K562 (cell line): ENCODE measurements around the gene TPRG1L. TPM values are rescaled to one million over a fixed set of nuclear protein-coding genes. Genes with fewer than 3 reads are reported as not detected.
A peak's percentile ranks its signal among the peaks of the same experiment; 100 is the strongest.

ENCODE experiments used
- ATAC-seq: fragments of 200-7000 bp; cut with Tn5 transposase; 3 replicates; pipeline ENCODE4 v1.9.1; 2020; ENCODE audit warnings: moderate library complexity
- BruUV-seq: library from RNA; stranded (reverse); fragments of 400-500 nt; replicated peaks from 2 replicates; lab custom pipeline; 2021; lab: Mats Ljungman, UMichigan
- CTCF ChIA-PET: fragments of 300-600 bp; formaldehyde crosslinking; extraction: SDS; loops from one replicate; lab custom pipeline; 2021; ENCODE audit warnings: low intra/inter-chr PET ratio; lab: Yijun Ruan, JAX
- POLR2A ChIA-PET: fragments of 300-600, 350-650 bp; sonication (Branson Sonifier 250); formaldehyde crosslinking; extraction: SDS; loops from one replicate; lab custom pipeline; 2021; ENCODE audit warnings: antibody characterized with exemption, inconsistent platforms; lab: Yijun Ruan, JAX
- DNase-seq, 4 experiments: peaks; one replicate each; pipeline versions ENCODE4 v3.0.0 to v3.0.0-alpha.2; 2011 to 2018; ENCODE audit warnings: low spot score in 3 of 4, mixed read lengths in 3 of 4; ENCODE audit errors: extremely low read depth in 1 of 4
- FAIRE-seq: peaks from 2 replicates; lab custom pipeline; 2011; peaks lifted over from hg19 to GRCh38; lab: Jason Lieb, UNC
- H2AFZ ChIP-seq: 2 replicates; pipeline ENCODE4 v1.6.0; 2011; ENCODE audit warnings: low read depth, low read length, control low read depth, inconsistent platforms
- H3K27ac ChIP-seq: fragments of 200-600 bp; 3 replicates; pipeline ENCODE4 v1.8.0; 2011; ENCODE audit warnings: low read depth, mild to moderate bottlenecking, control low read depth, inconsistent platforms, low read length, moderate library complexity, mixed read lengths; ENCODE audit errors: extremely low read depth
- H3K27me3 ChIP-seq, 2 experiments: fragments of 300-600 bp in 1 of 2; 2 replicates in 1 of 2; 3 replicates in 1 of 2; pipeline versions ENCODE4 v1.6.0 to v1.8.0; 2011; ENCODE audit warnings: inconsistent platforms in 2 of 2, low read length in 2 of 2, mild to moderate bottlenecking in 1 of 2, mixed read lengths in 1 of 2, moderate library complexity in 1 of 2; ENCODE audit not compliant: control insufficient read depth in 2 of 2, insufficient read depth in 2 of 2
- H3K36me3 ChIP-seq: fragments of 300-600 bp; 3 replicates; pipeline ENCODE4 v1.8.0; 2011; ENCODE audit warnings: mild to moderate bottlenecking, low read length, inconsistent platforms; ENCODE audit not compliant: control insufficient read depth, insufficient read depth
- H3K4me1 ChIP-seq, 2 experiments: fragments of 200-600 bp in 1 of 2; replicated peaks in 1 of 2; 2 replicates in 1 of 2; 3 replicates in 1 of 2; pipeline versions ENCODE4 v1.5.1 to v1.8.0; 2011; ENCODE audit warnings: inconsistent platforms in 2 of 2, low read length in 2 of 2, mild to moderate bottlenecking in 1 of 2, mixed read lengths in 1 of 2, moderate library complexity in 1 of 2; ENCODE audit not compliant: control insufficient read depth in 2 of 2, insufficient read depth in 2 of 2
- H3K4me2 ChIP-seq: 2 replicates; pipeline ENCODE4 v1.6.1; 2011; ENCODE audit warnings: low read length, control low read depth, inconsistent platforms, mixed read lengths; ENCODE audit not compliant: insufficient read depth
- H3K4me3 ChIP-seq: fragments of 200-600 bp; sonication (generic), shearing (Covaris generic); 2 replicates; pipeline ENCODE4 v1.5.1; 2016; ENCODE audit warnings: control low read depth, inconsistent platforms
- H3K79me2 ChIP-seq: fragments of 200-600 bp; 3 replicates; pipeline ENCODE4 v1.8.0; 2011; ENCODE audit warnings: low read length, inconsistent platforms; ENCODE audit not compliant: control insufficient read depth, insufficient read depth
- H3K9ac ChIP-seq, 2 experiments: 2 replicates each; pipeline versions ENCODE4 v1.6.0 to v1.6.1; 2011; ENCODE audit warnings: low read depth in 2 of 2, low read length in 2 of 2, control low read depth in 1 of 2, inconsistent platforms in 1 of 2, mild to moderate bottlenecking in 1 of 2, mixed read lengths in 1 of 2; ENCODE audit not compliant: insufficient read depth in 1 of 2
- H3K9me1 ChIP-seq: one replicate; pipeline ENCODE4 v1.6.0; 2011; ENCODE audit warnings: inconsistent platforms, mild to moderate bottlenecking, low read length, moderate library complexity; ENCODE audit not compliant: control insufficient read depth, insufficient read depth
- H3K9me3 ChIP-seq: replicated peaks from 2 replicates; pipeline ENCODE4 v1.5.1; 2011; ENCODE audit warnings: low read depth, low read length, inconsistent platforms; ENCODE audit not compliant: control insufficient read depth, insufficient read depth
- H4K20me1 ChIP-seq: replicated peaks from 2 replicates; pipeline ENCODE4 v1.6.1; 2011; ENCODE audit warnings: low read length, inconsistent platforms, mixed read lengths; ENCODE audit not compliant: control insufficient read depth, insufficient read depth
- ARID1B ChIP-seq: fragments of 450-650 bp; IDR thresholded peaks from 2 replicates; pipeline ENCODE4 v1.6.1; 2016; ENCODE audit warnings: antibody characterized with exemption, mild to moderate bottlenecking, inconsistent platforms
- CBFA2T2 ChIP-seq: fragments of 450-650 bp; conservative IDR thresholded peaks from 2 replicates; pipeline ENCODE4 v1.6.1; 2017; ENCODE audit warnings: mild to moderate bottlenecking
- CBFA2T3 ChIP-seq: fragments of 450-650 bp; IDR thresholded peaks from 2 replicates; pipeline ENCODE4 v1.6.1; 2017
- EP300 ChIP-seq: IDR thresholded peaks from 2 replicates; pipeline ENCODE4 v1.6.1; 2012; ENCODE audit warnings: low read length, improper control_type of control experiment
- FOXK2 ChIP-seq, 2 experiments: fragments of 450-650 bp; IDR thresholded peaks in 1 of 2; conservative IDR thresholded peaks in 1 of 2; 2 replicates each; pipeline ENCODE4 v1.6.1; 2016; ENCODE audit warnings: low read depth in 2 of 2, mild to moderate bottlenecking in 1 of 2
- KHSRP ChIP-seq: fragments of 450-650 bp; IDR thresholded peaks from 2 replicates; pipeline ENCODE4 v1.6.1; 2017
- NCOR1 ChIP-seq: fragments of 450-650 bp; IDR thresholded peaks from 2 replicates; pipeline ENCODE4 v1.6.1; 2016; ENCODE audit warnings: mild to moderate bottlenecking, moderate library complexity
- POLR2AphosphoS5 ChIP-seq: IDR thresholded peaks from 2 replicates; pipeline ENCODE4 v1.6.1; 2011; ENCODE audit warnings: mild to moderate bottlenecking, low read depth, low read length, moderate library complexity; ENCODE audit not compliant: control insufficient read depth, insufficient read depth
- TCF3 ChIP-seq: sonication (generic); formaldehyde crosslinking; IDR thresholded peaks from 2 replicates; pipeline ENCODE4 v1.4.0; 2020; ENCODE audit warnings: mild to moderate bottlenecking, missing genetic modification reagents
- TEAD4 ChIP-seq, 2 experiments: sonication (generic) in 1 of 2; formaldehyde crosslinking in 1 of 2; IDR thresholded peaks; 2 replicates each; pipeline versions ENCODE4 v1.6.1 to v1.8.0; 2012 to 2022; ENCODE audit warnings: borderline replicate concordance in 1 of 2, inconsistent platforms in 1 of 2, low read length in 1 of 2, mild to moderate bottlenecking in 1 of 2, missing genetic modification reagents in 1 of 2
- TOE1 ChIP-seq, 2 experiments: fragments of 450-650 bp in 1 of 2; sonication (generic) in 1 of 2; formaldehyde crosslinking in 1 of 2; IDR thresholded peaks; 2 replicates each; pipeline versions ENCODE4 v1.7.1 to v1.8.0; 2016 to 2022; ENCODE audit warnings: borderline replicate concordance in 2 of 2, mild to moderate bottlenecking in 2 of 2, antibody characterized with exemption in 1 of 2, inconsistent platforms in 1 of 2, low read depth in 1 of 2, missing genetic modification reagents in 1 of 2, moderate library complexity in 1 of 2
- ZFX ChIP-seq: sonication (generic); formaldehyde crosslinking; IDR thresholded peaks from 2 replicates; pipeline ENCODE4 v1.8.0; 2022; ENCODE audit warnings: mild to moderate bottlenecking, missing genetic modification reagents, moderate library complexity
- ZNF551 ChIP-seq: fragments of 250-450 bp; sonication (Bioruptor Pico); IDR thresholded peaks from 2 replicates; pipeline ENCODE4 v1.5.0; 2021; ENCODE audit warnings: mild to moderate bottlenecking, moderate library complexity
- WGBS: fragments of 100-300 bp; shearing (Covaris generic); methylation state at CpG from one replicate; pipeline ENCODE4 v1.1.6; 2016; ENCODE audit warnings: low coverage, mixed read lengths; ENCODE audit not compliant: insufficient coverage; ENCODE audit errors: missing lambda C conversion rate; 5-methylcytosine and 5-hydroxymethylcytosine counted together
- in situ Hi-C: fragments of 300-500 bp; cut with MboI; formaldehyde crosslinking; loops from 4 replicates; pipeline ENCODE4 v1.15.0; 2018; ENCODE audit warnings: inconsistent platforms, mixed read lengths
- intact Hi-C: fragments of 100-400 bp; cut with micrococcal nuclease; formaldehyde crosslinking; loops from 2 replicates; pipeline ENCODE4 v1.14.2; 2022
- polyA plus RNA-seq, 8 experiments: library from polyadenylated mRNA; depleted of rRNA in 4 of 8; stranded (reverse) in 5 of 8; unstranded in 3 of 8; fragments of >200 nt; fragmentation: Nextera tagmentation in 2 of 8; fragmentation: Illumina TruSeq in 1 of 8; extraction: Ambion mirVana in 2 of 8; extraction: Trizol in 1 of 8; gene quantifications; 2 replicates each; pipeline versions ENCODE4 v1.2.1 to v1.2.3, GENCODE V29; 2011 to 2014; ENCODE audit warnings: inconsistent platforms in 1 of 8, missing spikeins in 1 of 8
- total RNA-seq, 7 experiments: library from RNA; depleted of rRNA in 6 of 7; stranded (reverse); fragments of >200 nt in 6 of 7; fragmentation: Illumina TruSeq in 2 of 7; extraction: Trizol in 2 of 7; gene quantifications; 2 replicates each; pipeline versions ENCODE4 v1.2.1 to v1.2.3, GENCODE V29; 2011 to 2021; ENCODE audit warnings: low replicate concordance in 1 of 7
- TF ChIP-seq, protein P1 (sequence below): sonication (generic); formaldehyde crosslinking; IDR thresholded peaks from 2 replicates; pipeline ENCODE4 v1.8.0; 2022; ENCODE audit warnings: missing genetic modification reagents, mild to moderate bottlenecking, moderate library complexity, borderline replicate concordance
- TF ChIP-seq, protein P2 (sequence below): fragments of 250-450 bp; sonication (Bioruptor Pico); IDR thresholded peaks from 2 replicates; pipeline ENCODE4 v1.8.0; 2021; ENCODE audit warnings: moderate library complexity, mild to moderate bottlenecking, inconsistent platforms
- TF ChIP-seq, protein P3 (sequence below), 2 experiments: IDR thresholded peaks; 2 replicates each; pipeline ENCODE4 v1.6.1; 2012; ENCODE audit warnings: improper control_type of control experiment in 2 of 2, low read depth in 2 of 2, low read length in 2 of 2, borderline replicate concordance in 1 of 2

The TPRG1L gene
- total and polyA plus RNA-seq, 9 of the 15 experiments (the other 6 are each of a cell fraction or from before 2014, with no cell fraction given) = 1.6 to 11.0 (median 6.2) TPM

DNA sequence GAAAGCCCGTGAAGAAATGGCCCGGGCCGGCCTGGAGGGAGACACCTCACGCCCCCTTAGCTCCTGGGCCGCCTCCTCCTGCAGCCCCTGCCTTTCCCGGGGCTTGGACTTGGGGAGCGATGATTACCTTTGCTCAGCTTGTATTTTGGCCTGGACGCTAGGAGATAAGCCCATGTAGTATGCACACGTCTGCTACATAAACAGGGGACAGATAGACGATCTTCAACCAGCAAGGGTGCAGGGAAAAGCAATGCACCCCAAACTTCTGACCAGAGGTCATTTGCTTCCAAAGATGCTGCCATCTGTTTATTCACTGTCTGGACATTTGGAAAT, 28.4 kb downstream of the TPRG1L start:
- 5% methylated on average over 10 of the region's 10 CpGs for WGBS
- H3K9me3 ChIP-seq = no peaks in the 10 kb centered on the region
- peak; percentile 58 for FAIRE-seq
- H3K27ac ChIP-seq = no peak overlapping the region
- intact Hi-C loops (no loop called here), in situ Hi-C loops (no loop called here)
- H3K4me3 ChIP-seq = peak overlapping the region; percentile 47; the same call in 1 of the 2 replicates
- 0 out of 2 replicates have a peak overlapping the region, but pooled peaks have one; percentile 77 for H2AFZ ChIP-seq
- no peaks in the 10 kb centered on the region for H3K9me1 ChIP-seq
- H3K79me2 ChIP-seq = peaks cover 11% of the 10 kb centered on the region
- H3K4me2 ChIP-seq = peak overlapping the region; percentile 71
- H4K20me1 ChIP-seq = peaks cover 3% of the 10 kb centered on the region
- TF ChIP-seq TEAD4 (IDR thresholded peaks at IDR 0.05; ENCODE audit: low read length) (peak; percentile 17; the same call in 1 of the 2 replicates), TEAD4 (CRISPR knock-in tag; IDR thresholded peaks at IDR 0.05; ENCODE audit: borderline replicate concordance) (no peak), CBFA2T3 (peak; percentile 72), FOXK2 (conservative IDR thresholded peaks at IDR 0.05 in 1 of 2, IDR thresholded peaks at IDR 0.05 in 1 of 2; ENCODE audit: low read depth in 2 of 2) (0 out of 4 replicates have a peak, but pooled peaks of 1 of the 2 experiments have one; percentile 42), ARID1B (peak; percentile 52), ZFX (CRISPR knock-in tag) (peak; percentile 3; the same call in 1 of the 2 replicates), POLR2AphosphoS5 (peak; percentile 23; the same call in 1 of the 2 replicates), TCF3 (CRISPR knock-in tag) (peak; percentile 50), TOE1 (IDR thresholded peaks at IDR 0.05; ENCODE audit: borderline replicate concordance) (no peak), TOE1 (CRISPR knock-in tag; IDR thresholded peaks at IDR 0.05; ENCODE audit: borderline replicate concordance, low read depth) (no peak), ZNF551 (CRISPR knock-in tag) (no peak), EP300 (peak; percentile 16; the same call in 1 of the 2 replicates), NCOR1 (peak; percentile 10; the same call in 1 of the 2 replicates), KHSRP (no peak), CBFA2T2 (peak; percentile 41; the same call in 1 of the 2 replicates)
- TF ChIP-seq, protein P1, sequence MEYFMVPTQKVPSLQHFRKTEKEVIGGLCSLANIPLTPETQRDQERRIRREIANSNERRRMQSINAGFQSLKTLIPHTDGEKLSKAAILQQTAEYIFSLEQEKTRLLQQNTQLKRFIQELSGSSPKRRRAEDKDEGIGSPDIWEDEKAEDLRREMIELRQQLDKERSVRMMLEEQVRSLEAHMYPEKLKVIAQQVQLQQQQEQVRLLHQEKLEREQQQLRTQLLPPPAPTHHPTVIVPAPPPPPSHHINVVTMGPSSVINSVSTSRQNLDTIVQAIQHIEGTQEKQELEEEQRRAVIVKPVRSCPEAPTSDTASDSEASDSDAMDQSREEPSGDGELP = 0 out of 2 replicates have a peak, but pooled peaks have one; percentile 0
- TF ChIP-seq, protein P2, sequence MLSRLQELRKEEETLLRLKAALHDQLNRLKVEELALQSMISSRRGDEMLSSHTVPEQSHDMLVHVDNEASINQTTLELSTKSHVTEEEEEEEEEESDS (CRISPR knock-in tag) = no peak
- TF ChIP-seq, protein P3, sequence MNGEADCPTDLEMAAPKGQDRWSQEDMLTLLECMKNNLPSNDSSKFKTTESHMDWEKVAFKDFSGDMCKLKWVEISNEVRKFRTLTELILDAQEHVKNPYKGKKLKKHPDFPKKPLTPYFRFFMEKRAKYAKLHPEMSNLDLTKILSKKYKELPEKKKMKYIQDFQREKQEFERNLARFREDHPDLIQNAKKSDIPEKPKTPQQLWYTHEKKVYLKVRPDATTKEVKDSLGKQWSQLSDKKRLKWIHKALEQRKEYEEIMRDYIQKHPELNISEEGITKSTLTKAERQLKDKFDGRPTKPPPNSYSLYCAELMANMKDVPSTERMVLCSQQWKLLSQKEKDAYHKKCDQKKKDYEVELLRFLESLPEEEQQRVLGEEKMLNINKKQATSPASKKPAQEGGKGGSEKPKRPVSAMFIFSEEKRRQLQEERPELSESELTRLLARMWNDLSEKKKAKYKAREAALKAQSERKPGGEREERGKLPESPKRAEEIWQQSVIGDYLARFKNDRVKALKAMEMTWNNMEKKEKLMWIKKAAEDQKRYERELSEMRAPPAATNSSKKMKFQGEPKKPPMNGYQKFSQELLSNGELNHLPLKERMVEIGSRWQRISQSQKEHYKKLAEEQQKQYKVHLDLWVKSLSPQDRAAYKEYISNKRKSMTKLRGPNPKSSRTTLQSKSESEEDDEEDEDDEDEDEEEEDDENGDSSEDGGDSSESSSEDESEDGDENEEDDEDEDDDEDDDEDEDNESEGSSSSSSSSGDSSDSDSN (IDR thresholded peaks at IDR 0.05; ENCODE audit: borderline replicate concordance in 1 of 2, low read depth in 2 of 2, low read length in 2 of 2) = 0 out of 4 replicates have a peak, but pooled peaks of 1 of the 2 experiments have one; percentile 28
- CTCF ChIA-PET = no interaction called here
- peak; percentile 3; the same call in 2 of the 3 replicates for ATAC-seq
- H3K9ac ChIP-seq = peak overlapping the region in 1 of 2 experiments; percentile 85; a peak in 2 of 4 replicates
- BruUV-seq = no TSS peak
- H3K27me3 ChIP-seq = peaks cover 43 to 57% of the 10 kb centered on the region in 2 experiments
- H3K4me1 ChIP-seq = peaks cover 11 to 43% of the 10 kb centered on the region in 2 experiments
- H3K36me3 ChIP-seq = 0 out of 3 replicates have a peak, but pooled peaks cover 4% of the 10 kb centered on the region
- peak; percentile 38 to 57 (median 51) for DNase-seq
- POLR2A ChIA-PET = interaction anchor here (0.6 to 1.1 kb wide), 5 partner anchors 9 to 132 kb away, joined by 3 to 7 read pairs (median 5); no protein-coding TSS in a partner anchor
